ENCODE data around the gene MDM4. TPM values are rescaled to one million over a fixed set of nuclear protein-coding genes. Genes with fewer than 3 reads are reported as not detected.

The MDM4 gene
- total and polyA plus RNA-seq, 2 donors (not counting 1 experiment from before 2014, with no cell fraction given) = 46.6 to 374 TPM

DNA sequence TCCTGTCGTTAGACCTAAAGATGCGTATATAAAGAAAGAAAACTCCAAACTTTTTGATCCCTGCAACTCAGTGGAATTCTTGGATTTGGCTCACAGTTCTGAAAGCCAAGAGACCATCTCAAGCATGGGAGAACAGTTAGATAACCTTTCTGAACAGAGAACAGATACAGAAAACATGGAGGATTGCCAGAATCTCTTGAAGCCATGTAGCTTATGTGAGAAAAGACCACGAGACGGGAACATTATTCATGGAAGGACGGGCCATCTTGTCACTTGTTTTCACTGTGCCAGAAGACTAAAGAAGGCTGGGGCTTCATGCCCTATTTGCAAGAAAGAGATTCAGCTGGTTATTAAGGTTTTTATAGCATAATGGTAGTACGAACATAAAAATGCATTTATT is 33.1 kb downstream of the MDM4 start:
- ChIA-PET CTCF (interaction anchor here (1.0 to 3.0 kb wide), 4 partner anchors 11 to 258 kb away, joined by 3 to 14 read pairs (median 7); no protein-coding TSS in a partner anchor), POLR2A (no interaction called here)
- no peak for ATAC-seq (ENCODE audit: low read depth)
- no peak overlapping the region for H2AFZ ChIP-seq (ENCODE audit: insufficient read depth, low read depth, low read length, poor library complexity, severe bottlenecking)
- no peaks in the 10 kb centered on the region for H3K9me3 Mint-ChIP-seq (ENCODE audit: insufficient read depth)
- H3K79me2 ChIP-seq (ENCODE audit: control insufficient read depth, insufficient read depth, low read length) = peaks cover 55% of the 10 kb centered on the region
- intact Hi-C loops (cut with micrococcal nuclease) = no loop called here
- H3K27ac ChIP-seq (ENCODE audit: low read length in 2 of 2) = no peak overlapping the region
- H3K4me3 Mint-ChIP-seq = no peak overlapping the region
- H3K9ac ChIP-seq (ENCODE audit: low read length) = no peak overlapping the region
- H4K20me1 ChIP-seq (ENCODE audit: control insufficient read depth, insufficient read depth, low read length, poor library complexity, severe bottlenecking) = peaks cover 45% of the 10 kb centered on the region
- H3K27me3 Mint-ChIP-seq = no peaks in the 10 kb centered on the region
- peaks cover 16% of the 10 kb centered on the region for H3K4me1 Mint-ChIP-seq
- no peaks in the 10 kb centered on the region for H3K27me3 ChIP-seq (replicated peaks in 1 of 4; ENCODE audit: control extremely low read depth in 1 of 4, control insufficient read depth in 3 of 4, insufficient read depth in 4 of 4, low read length in 3 of 4)
- no peaks in the 10 kb centered on the region for H3K9me3 ChIP-seq (ENCODE audit: control extremely low read depth in 1 of 3, control insufficient read depth in 2 of 3, insufficient read depth in 1 of 3, low read length in 2 of 3)
- 98% methylated on average over 5 of the region's 6 CpGs for WGBS (ENCODE audit: insufficient coverage)
- peaks cover 4 to 6% of the 10 kb centered on the region in 2 donors for H3K4me1 ChIP-seq (ENCODE audit: control insufficient read depth in 2 of 2, insufficient read depth in 2 of 2, low read length in 2 of 2)
- DNase-seq = no peak
- H3K36me3 ChIP-seq (replicated peaks in 1 of 2; ENCODE audit: control extremely low read depth in 1 of 2, control insufficient read depth in 1 of 2, extremely low read depth in 1 of 2, insufficient read depth in 2 of 2, low read length in 1 of 2) = peaks cover 22 to 89% of the 10 kb centered on the region in 2 experiments
- no peak overlapping the region for H3K4me3 ChIP-seq (ENCODE audit: control extremely low read depth in 1 of 5, extremely low read depth in 1 of 5, insufficient read depth in 1 of 5, low read depth in 2 of 5, low read length in 4 of 5)
- TF ChIP-seq CTCF (IDR thresholded peaks at IDR 0.05) (no peak), EZH2 (IDR thresholded peaks at IDR 0.05; ENCODE audit: borderline replicate concordance, insufficient read depth, low read depth, low read length, poor library complexity, severe bottlenecking) (no peak)
- no peak overlapping the region for H3K27ac Mint-ChIP-seq
- H3K4me2 ChIP-seq (replicated peaks; ENCODE audit: low read depth, low read length, poor library complexity, severe bottlenecking) = no peak overlapping the region

- H3K27ac ChIP-seq (ENCODE audit: low read length in 2 of 2) = peak overlapping the region in 1 of 2 donors; percentile 2
- POLR2A ChIA-PET = interaction anchor here (0.6 kb wide), 1 partner anchor 1985 kb away, joined by 4 read pairs; no protein-coding TSS in a partner anchor
- WGBS (ENCODE audit: insufficient coverage) = 100% methylated on average over 3 of the region's 5 CpGs
- no peaks in the 10 kb centered on the region for H3K4me1 ChIP-seq (ENCODE audit: control insufficient read depth in 2 of 2, insufficient read depth in 2 of 2, low read length in 2 of 2)
- Mint-ChIP-seq H3K4me1 (peaks cover 6% of the 10 kb centered on the region), H3K4me3 (no peak overlapping the region), H3K27ac (no peak overlapping the region), H3K9me3 (ENCODE audit: insufficient read depth) (no peaks in the 10 kb centered on the region), H3K27me3 (no peaks in the 10 kb centered on the region)
- H4K20me1 ChIP-seq (ENCODE audit: control insufficient read depth, insufficient read depth, low read length, poor library complexity, severe bottlenecking) = peaks cover 49% of the 10 kb centered on the region
- no peak for TF ChIP-seq EZH2 (IDR thresholded peaks at IDR 0.05; ENCODE audit: borderline replicate concordance, insufficient read depth, low read depth, low read length, poor library complexity, severe bottlenecking)
- TF ChIP-seq CTCF (IDR thresholded peaks at IDR 0.05) = no peak
- no peak overlapping the region for H3K4me2 ChIP-seq (replicated peaks; ENCODE audit: low read depth, low read length, poor library complexity, severe bottlenecking)
- ATAC-seq (ENCODE audit: low read depth) (no peak), DNase-seq (no peak)
- no peaks in the 10 kb centered on the region for H3K9me3 ChIP-seq (ENCODE audit: control extremely low read depth in 1 of 3, control insufficient read depth in 2 of 3, insufficient read depth in 1 of 3, low read length in 2 of 3)
- H3K36me3 ChIP-seq (replicated peaks in 1 of 2; ENCODE audit: control extremely low read depth in 1 of 2, control insufficient read depth in 1 of 2, extremely low read depth in 1 of 2, insufficient read depth in 2 of 2, low read length in 1 of 2) = peaks cover 18 to 82% of the 10 kb centered on the region in 2 experiments
- H3K4me3 ChIP-seq (ENCODE audit: control extremely low read depth in 1 of 5, extremely low read depth in 1 of 5, insufficient read depth in 1 of 5, low read depth in 2 of 5, low read length in 4 of 5) = no peak overlapping the region
- no peak overlapping the region for H3K9ac ChIP-seq (ENCODE audit: low read length)
- CTCF ChIA-PET = interaction anchor here (0.6 to 3.0 kb wide), 5 partner anchors 9 to 760 kb away, joined by 3 to 14 read pairs (median 9); no protein-coding TSS in a partner anchor
- no peak overlapping the region for H2AFZ ChIP-seq (ENCODE audit: insufficient read depth, low read depth, low read length, poor library complexity, severe bottlenecking)
- H3K79me2 ChIP-seq (ENCODE audit: control insufficient read depth, insufficient read depth, low read length) = peaks cover 66% of the 10 kb centered on the region
- no peaks in the 10 kb centered on the region for H3K27me3 ChIP-seq (replicated peaks in 1 of 4; ENCODE audit: control extremely low read depth in 1 of 4, control insufficient read depth in 3 of 4, insufficient read depth in 4 of 4, low read length in 3 of 4)
- intact Hi-C loops (cut with micrococcal nuclease) = no loop called here
Measured at GRCh38 chr1:204550926-204551325, 34.7 kb downstream of the MDM4 start.
